Eye (tissue), 1 donor: ENCODE data around the gene PHF21B.

ENCODE experiments used
- DNase-seq: peaks from one replicate; pipeline ENCODE4 v3.0.0-alpha.2; 2015

Gene PHF21B

DNA sequence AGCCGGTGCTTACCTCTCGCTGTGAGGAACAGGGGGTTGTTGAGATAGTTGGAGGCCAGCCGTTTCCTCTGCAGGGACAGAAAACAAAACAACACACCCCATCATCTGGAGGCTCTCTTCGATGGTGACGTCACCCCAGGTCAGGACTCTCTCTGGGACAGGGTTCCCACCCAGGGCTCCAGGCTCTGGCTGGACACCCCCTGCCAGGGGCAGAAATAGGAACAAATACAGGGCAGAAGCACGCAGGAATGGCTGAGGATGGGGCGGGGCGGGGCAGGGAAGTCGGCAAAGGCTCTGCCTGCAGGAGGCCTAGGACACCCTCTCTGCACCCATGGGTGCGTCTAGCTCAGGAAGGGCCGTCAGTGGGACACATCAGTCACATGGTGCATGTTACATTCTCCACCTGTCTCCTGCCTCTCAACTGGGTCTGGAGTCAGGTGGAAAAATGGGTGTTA, 118.5 kb downstream of the PHF21B start:
- DNase-seq: no peak

DNA sequence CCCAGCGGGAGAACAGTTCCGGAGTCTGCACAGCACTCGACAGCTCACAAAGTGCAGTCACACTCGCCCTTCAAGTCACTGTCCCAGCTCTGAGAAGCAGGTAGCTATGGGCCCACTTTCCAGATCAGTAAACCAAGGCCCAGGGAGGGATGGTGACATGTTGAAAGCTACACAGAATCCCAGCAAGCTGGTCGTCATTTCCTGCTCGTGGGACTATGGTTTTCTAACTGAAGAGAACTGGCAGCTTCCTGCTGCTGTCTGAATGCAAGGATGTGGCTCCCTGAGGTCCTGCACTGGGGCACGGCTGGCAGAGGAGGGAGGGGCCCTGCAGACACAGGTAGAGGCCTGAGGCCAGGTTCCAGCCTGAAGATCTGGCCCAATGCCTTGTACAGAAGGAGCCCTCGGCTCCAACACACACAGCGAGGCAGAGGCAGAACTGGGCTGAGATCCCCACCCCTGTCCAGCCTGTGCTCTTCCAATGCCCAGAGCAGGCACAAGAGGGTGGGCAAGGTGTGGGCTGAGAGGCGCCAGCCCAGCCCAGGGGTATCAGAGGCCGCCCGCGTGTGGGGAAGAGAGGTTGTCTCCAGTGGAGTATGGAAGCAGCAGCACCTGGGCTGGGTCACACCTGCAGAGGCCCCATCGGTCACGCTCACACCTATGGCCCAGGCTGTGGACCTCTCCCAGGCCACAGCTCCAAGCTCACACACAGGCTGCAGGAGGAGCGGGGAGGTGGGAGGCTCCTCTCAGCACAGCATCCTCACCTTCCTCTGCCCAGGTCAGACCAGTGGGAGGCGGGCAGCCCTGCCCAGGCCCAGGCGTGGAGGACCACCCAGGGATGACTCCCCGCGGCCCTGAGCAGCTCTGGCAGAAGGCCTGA, 119.2 kb downstream of the PHF21B start:
- no peak for DNase-seq

DNA sequence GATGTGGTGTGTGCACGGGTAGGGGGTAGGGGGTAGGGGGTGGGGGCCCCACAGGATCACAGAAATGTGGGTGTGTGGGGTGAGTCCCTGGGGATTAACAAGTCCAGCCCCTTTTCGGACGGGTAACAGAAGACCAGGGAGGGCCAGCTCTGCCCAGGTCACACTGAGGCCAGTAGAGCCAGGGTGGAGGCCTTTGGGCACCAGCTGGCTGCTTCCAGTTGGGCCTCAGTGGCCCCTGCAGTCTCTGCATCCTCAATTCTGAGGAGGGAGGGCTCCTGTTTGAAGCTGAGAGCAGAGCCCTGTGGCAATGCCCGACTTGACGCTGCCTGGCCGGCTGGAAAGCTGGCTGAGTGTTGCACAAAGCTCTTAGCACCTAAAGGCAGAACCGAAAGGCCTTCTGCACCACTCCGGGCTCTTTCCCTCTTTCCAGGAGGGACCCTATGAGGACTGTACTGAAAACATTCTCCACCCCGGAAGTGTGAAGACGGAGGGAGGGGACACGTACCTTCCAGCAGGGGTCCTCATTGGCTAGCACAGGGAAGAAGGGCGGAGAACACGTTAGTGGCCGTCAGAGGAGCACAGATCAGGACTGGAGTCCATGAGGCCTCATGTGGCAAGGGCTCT, 120.4 kb downstream of the PHF21B start:
- DNase-seq: peak; percentile 22

DNA sequence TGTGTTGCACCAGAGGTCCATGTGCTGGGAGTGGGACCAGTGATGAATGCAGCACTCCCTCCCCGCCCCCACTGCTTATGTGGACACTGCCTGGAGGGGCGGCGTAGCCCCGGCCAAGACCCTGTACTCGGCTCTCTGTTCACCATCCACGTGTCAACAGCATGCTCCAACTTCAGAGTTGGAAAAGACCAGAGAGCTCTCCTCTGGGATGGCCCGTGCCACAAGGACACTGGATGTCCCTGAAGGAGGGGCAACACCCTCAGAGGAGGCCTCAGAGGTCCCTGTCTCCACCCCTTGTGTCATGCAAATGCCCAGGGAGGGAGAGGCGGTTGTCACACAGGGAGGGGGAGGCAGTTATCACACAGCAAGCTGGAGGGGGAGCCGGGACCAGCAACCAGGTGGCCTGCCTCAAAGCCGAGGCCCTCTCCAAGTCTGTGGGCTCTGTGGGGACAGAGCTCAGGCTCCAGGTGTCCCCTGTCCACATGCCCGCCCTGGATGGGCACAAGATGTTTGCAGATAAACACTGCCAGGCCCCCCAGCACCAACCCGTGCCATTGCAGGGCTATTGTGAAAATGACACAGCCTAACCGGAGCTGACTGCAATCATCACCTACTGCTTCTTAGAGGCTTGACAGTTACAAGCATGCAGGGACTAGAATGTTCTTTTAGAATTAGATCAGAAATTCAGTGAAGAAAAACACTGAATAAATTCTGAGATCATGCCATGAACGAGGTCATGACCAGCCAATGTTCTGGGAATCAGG, 121.1 kb downstream of the PHF21B start:
- DNase-seq: no peak

DNA sequence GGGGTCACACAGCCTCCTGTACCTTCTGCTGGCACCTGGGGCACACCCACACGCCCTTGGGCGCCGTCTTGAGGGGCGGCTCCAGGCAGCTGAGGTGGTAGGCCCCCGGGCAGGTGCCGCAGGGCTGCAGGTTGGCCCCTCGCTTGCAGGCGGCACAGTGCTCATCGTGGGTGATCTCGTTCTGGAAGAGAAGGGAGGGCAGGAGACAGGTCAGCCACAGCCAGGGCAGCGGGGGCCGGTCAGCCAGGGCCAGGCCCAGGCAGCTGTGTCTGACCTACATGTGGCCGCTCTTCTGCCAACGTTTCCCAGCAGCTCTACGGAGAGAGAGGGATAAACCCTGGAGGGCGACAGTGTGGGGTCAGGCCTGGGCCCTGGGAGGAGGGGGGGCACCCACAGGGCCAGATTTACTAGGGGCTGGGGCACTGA, 121.9 kb downstream of the PHF21B start:
- DNase-seq: no peak

DNA sequence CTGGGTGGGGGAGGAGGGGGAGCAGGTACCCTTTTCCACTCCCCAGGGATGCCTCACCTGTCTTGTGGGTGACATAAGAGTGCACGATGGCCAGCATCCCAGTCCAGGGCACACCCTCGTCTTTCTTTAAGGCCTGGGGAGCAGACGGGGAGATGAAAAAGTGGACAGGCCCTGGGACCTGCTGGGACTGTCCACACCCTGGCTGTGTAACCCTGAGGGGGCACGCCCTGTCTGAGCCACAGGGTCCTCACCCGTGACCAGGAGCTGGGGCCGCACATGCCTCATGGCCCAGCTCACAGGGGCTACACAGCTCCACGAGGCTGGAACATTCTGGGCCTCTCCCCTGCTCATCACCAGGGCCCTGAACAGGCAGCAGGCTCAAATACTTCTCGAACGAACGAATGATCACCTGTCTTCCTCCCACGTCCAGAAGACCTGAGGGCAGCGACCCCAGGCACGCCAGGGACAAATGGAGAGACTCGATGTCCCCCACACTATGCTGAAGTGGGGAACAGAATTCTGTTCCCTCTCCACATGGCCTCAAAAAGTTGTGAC, 123.9 kb downstream of the PHF21B start:
- no peak for DNase-seq

DNA sequence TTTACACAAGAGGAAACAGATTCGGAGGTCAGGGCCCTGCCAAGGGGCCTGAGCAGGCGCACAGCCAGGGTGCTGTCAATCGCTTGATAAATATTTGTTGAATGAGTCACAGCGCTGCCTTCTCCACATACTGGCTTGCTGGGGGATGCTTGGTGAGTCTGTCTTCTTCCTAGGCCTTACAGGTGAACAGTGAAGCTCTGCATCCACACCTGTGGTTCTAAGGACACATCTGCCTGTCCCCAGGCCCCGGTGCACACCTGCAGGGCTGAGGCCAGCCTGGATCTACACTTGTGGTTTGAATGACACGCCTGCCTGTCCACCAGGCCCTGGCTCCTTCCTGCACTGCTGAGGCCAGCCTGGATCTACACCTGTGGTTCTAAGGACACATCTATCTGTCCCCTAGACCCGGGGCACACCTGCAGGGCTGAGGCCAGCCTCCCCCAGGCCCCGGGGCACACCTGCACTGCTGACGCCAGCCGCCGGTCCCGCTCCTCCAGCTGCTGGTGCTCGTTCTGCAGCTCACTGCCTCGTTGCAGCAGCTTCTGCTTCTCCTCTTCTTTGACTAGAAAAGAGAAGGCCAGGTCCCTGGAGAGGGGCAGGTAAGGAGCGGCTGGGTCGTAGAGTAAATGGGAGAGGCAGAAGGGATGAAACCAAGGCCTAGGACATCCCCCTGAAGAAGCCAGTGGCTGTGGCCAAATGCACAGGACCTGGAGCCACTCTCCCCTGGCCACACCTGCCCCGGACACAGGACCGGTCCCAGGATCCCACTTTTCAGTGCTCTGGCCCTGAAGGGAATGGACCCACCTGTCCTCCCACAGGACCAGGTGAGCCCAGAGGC, 124.6 kb downstream of the PHF21B start:
- no peak for DNase-seq

DNA sequence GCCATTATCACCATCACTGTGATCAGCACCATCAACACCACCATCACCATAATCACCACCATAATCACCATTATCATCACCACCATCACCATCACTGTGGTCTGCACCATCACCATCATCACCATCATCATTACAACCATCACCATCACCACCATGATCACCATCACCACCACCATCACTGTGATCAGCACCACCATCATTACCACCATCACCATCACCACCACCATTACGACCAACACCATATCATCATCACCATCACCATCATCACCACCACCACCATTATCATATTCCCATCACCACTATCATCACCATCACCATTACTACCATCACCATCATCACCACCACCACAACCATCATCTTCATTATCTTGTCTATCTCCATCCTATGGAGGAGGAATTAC, 125.2 kb downstream of the PHF21B start:
- no peak for DNase-seq

DNA sequence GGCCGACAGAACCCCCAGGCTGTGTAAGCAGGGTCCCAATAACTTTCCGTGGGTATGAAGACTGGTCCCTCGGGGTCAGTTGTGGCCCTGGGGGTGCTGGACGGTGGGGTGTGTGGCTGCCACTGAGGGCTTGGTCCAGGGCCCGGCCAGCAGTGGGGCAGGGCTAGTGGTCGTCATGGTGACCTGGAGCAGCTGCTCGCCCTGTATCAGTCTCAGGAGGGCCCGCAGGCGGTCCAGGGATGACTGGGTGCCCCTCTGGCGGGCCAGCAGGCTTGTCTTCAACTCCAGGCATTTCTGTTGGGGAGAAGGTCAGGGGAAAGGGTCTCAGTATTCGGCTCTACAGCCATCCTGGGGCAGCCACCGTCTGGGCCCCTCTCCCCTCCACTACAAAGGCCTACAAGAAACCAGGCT, 126.8 kb downstream of the PHF21B start:
- DNase-seq: no peak

DNA sequence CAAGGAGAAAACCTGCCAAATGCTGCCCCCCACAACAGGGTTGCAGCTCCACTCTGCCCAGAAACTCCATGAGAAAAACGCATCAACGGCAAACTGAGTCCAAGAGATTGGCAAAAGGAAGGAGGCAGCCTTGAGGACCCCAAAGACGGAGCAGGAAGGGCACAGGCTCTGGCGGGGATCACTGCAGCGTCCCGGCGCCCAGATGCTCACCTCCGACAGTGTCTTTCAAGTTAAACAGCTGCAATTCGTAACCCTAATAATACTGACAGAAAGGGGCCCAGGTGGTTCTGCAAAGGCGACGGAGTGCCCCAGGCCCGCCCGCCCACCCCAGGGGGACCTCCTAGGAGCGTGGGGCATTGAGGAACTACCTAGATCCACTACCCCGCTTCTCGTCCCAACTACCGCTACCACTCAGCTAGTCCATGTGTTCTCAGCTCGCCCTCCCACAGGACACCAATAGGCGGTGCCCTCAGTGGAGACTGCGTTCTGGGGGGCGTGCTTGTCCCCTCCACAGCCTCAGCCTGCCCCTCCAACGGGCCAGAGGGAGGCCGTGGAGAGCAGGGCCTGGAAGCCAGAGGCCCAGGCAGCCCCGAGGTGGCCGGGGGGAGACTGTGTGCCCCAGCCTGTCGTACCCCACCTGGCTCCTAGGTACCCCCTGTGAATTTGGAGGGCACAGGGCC, 127.4 kb downstream of the PHF21B start:
- DNase-seq: no peak

DNA sequence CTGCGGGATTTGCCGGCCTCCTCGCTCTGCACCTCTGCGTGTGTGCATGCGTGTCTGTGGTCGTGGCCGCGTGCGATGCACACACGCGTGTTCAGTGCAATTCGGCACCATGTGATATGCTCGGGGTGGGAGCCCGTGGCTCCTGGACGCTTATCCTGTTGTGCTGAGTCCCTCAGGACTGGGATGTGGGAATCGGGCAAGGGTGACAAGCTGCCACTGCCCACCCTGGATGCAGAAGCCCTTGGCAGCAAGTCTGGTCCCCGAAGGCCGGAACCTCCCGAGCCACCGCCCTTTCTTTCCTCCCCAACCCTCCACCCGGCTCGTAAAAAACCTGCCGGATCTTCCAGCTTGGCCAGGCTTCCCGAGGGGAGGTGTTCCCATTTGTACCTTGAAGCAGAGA, 128.2 kb downstream of the PHF21B start:
- no peak for DNase-seq

DNA sequence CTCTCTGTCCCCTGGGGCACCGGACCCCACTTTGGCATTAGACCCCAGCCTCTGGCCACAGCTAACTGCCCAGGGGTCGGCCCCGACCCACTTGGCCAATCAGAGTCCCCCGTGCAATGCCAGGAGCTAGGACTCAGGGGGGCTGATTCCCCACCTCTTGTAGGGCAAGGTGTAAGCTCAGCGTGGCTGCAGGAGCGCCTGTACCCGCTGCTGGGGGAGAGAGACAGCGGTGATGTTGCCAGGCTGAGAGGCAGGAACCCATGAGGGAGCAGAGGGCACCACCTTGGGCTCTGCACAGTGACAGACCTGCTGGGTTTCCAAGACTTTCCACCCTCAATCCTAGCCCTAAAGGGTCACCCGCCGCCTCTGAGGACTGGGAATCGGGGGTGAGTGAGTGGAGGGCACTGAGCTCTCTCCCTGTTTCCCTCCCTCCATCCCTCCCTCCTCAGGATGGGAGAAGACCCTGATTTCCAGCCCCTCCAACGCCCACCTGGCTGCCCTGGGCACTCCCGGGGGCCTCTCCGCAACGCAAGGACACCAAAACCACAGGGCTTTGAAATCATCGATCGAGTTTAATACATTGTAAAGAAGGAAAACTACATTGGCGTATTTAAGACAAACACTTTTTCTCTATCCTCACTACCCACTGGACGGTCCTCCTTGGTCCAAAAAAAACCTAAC, 129.1 kb downstream of the PHF21B start:
- no peak for DNase-seq

DNA sequence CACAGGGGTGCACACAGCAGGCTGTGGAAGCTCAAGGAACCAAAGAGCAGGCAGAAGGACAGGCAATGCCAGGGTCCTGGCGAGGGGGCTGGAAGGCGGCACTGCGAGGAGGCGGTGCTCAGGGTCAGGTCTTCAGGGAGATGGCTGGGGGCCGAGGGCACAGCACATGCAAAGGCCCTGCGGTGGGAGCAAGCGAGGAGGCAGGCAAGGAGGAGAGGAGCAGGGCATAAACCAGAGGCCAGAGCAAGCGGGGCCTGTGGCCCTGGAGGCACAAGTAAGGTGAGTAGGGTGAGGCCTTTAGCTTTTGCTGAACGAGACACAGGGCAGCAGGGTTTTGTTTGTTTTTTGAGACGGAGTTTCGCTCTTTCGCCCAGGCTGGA, 130.5 kb downstream of the PHF21B start:
- no peak for DNase-seq

DNA sequence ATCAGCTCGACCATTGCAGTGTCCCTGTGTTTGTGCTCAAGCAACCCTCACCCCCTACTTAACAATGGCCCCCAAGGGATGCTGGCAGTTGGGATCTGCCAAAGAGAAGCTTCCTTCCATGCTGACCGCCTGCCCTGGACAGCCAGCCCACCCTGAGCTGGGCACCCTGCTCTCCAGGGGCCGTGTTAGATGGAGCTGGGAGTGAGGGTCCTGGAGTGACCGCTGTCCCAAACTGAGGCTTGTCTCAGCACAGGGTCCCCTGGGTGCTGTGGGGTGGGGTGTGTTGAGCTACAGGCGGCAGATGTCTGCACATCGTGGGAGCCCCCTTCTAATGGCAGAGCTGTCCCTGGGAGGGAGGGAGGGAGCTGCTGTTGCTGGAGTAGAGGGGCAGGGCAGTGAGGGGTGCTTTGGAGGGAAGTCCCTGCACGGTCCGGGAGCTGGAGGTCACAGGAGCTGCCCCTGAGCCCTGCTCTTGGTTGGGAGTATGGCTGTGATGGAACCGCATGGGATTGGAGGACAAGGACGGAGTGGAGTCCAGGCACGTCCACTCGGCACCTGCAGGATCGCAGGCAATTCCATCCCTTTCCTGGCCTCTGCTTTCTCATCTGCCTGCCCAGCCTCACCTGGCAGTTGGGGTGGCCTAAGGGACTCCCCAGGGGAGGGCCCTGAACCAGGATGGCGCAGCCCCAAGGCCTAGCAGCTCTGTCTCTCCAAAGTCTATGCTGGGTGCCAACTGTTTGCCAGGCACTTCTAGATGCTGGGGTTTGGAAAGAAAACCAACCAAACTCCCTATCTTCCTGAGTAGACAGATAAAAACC, 131.1 kb downstream of the PHF21B start:
- DNase-seq: no peak

DNA sequence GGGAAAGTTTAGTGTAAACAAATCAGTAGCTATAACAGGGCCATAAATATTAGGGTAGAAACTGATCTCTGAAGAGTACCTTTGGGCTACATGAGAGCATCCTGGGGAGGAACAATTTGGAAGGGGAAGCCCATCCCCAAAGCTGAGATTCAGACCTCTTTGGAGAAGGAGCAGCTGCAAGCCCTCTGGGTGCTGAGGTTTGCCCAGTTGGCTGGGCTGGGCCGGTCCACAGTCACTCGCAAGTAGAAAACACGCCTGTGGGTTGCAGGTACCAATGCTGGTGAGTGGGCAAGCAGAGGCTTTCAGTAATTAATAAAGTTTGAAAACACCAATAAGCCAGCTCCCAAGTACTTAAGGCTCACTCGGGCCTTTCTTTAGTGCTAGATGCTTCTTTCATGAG, 132.9 kb downstream of the PHF21B start:
- DNase-seq: no peak

DNA sequence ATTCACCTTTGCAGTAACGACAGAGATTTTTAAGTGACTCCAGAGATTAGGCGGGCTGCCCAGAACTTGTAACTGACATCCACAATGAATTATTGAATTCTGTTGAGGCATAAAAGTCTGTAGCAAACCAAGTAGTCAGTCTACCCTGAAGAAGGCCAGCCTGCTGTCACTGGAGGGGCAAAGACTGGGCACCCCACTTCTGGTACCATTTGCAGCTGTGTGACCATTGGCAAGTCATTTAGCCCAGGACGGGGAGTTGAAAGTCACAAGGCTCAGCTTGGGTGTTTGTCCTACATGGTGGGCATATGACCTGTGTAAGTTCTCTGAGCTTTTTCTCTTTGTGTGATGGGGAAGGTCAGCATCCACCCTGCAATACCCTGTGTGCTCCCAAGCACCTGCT, 138.0 kb downstream of the PHF21B start:
- no peak for DNase-seq

DNA sequence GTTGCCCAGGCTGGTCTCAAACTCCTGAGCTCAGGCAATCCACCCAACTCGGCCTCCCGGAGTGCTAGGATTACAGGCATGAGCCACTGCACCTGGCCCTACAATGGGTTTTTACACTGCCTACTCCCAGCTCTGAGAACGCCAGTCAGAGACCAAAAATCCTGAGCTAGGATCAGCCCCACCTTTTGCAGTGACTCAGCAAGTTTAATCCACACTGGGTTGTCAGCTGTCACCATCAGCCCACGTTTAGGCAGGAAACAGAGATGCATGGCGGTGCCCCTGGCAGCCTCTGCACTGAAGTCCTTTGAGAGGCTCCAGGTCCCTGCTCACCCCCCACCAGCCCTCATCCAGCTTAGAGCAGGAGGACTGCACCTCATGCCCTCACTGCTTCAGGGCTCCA, 139.8 kb downstream of the PHF21B start:
- peak; percentile 30 for DNase-seq

DNA sequence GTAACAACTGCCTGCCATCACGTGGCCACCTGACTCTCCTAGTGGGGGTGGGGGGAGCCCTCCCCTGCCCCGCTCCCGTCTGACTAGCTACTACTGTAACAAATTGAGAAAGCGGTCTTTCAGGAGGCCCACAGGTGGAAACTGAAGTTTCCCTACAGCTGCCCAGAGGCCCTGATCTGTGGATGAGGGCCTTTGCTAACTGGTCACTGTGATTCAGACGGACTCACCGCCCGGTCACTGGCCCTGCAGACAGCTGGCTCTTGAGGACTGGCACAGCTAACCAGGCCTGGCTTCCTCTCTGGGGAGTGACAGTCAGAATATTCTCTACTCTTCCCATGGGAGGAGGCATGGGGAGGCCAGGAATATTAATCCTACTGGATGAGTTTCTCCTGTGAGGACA, 140.6 kb downstream of the PHF21B start:
- DNase-seq: no peak

DNA sequence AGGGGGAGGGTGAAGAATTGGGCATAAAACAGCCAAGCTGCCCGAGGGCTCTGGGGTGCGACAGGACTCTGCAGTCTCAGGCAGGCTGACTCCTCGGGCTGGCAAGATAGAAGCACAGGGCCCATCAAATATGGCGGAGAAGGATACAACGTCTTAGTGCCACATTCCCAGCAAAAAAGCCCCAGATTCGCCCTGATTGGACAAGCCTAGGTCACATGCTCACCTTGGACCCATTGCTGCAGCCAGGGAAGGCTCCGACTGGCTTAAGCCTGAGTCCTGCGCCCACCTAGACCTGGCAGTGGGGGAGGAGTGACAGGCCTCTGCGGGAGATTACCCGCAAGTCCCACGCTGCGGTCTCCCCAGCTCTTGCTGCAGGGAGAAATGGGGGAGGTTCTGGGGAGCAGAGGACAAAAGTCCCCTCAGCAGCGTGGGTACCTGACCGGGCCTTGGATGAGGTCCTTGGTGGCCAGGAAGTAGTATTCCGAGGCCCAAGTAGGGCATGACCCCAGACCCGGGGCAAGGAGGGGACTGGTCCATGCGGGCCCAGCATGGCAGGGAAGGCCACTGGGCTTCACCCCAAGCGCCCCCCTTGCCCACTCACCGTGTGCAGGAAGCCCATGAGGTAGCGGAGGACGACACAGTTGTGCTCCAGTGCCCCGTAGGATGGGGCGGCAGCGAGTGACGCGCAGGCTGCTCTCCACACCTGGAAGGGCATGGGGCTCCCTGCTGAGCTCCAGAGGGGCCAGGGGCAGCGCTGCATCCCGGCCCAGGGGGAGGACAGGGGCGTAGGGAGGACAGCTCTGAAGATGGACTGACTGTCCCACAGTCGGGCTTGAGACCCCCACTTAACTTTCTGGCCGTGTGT, 144.4 kb downstream of the PHF21B start:
- DNase-seq: no peak
